HG02678 (cell line): Measurements from ENCODE around the gene TMEM89.

Experiments
- ATAC-seq: cut with Tn5 transposase; IDR thresholded peaks from one replicate; pipeline ENCODE4 v1.9.1; 2021; ENCODE audit warnings: mild to moderate bottlenecking, moderate library complexity; ENCODE audit not compliant: unreplicated experiment

The TMEM89 gene

GRCh38 chr3:48642605-48643004 is 21.0 kb upstream of the TMEM89 start:
- ATAC-seq, result no peak

- ATAC-seq, result no peak
Observed at GRCh38 chr3:48641396-48641795, 19.8 kb upstream of the TMEM89 start.

- no peak for ATAC-seq
Observed at GRCh38 chr3:48639944-48640606, 18.5 kb upstream of the TMEM89 start.

- no peak for ATAC-seq
Observed at GRCh38 chr3:48637305-48637704, 15.7 kb upstream of the TMEM89 start.

GRCh38 chr3:48636149-48636655 is 14.6 kb upstream of the TMEM89 start:
- ATAC-seq, result no peak

GRCh38 chr3:48635222-48636021 is 13.9 kb upstream of the TMEM89 start, which contains the start of gene SLC26A6:
Gene SLC26A6, minus strand, starts transcription at chr3:48635461. Its CDS starts 68 bp downstream, at chr3:48635393.
- peak; percentile 94 for ATAC-seq

GRCh38 chr3:48634661-48635221 is 13.2 kb upstream of the TMEM89 start:
- peak; percentile 17 for ATAC-seq

GRCh38 chr3:48633743-48634142 is 12.2 kb upstream of the TMEM89 start:
- no peak for ATAC-seq

GRCh38 chr3:48633256-48633655 is 11.7 kb upstream of the TMEM89 start:
- no peak for ATAC-seq

- no peak for ATAC-seq
Observed at GRCh38 chr3:48631516-48632448, 10.2 kb upstream of the TMEM89 start.

- no peak for ATAC-seq
Observed at GRCh38 chr3:48630833-48631232, 9.3 kb upstream of the TMEM89 start.

GRCh38 chr3:48630407-48630806 is 8.8 kb upstream of the TMEM89 start:
- no peak for ATAC-seq

GRCh38 chr3:48629894-48630293 is 8.3 kb upstream of the TMEM89 start:
- no peak for ATAC-seq

- no peak for ATAC-seq
Observed at GRCh38 chr3:48628277-48629017, 6.9 kb upstream of the TMEM89 start.

- no peak for ATAC-seq
Observed at GRCh38 chr3:48625600-48625999, 4.0 kb upstream of the TMEM89 start.

- ATAC-seq, result no peak
Observed at GRCh38 chr3:48624767-48625166, 3.2 kb upstream of the TMEM89 start.

GRCh38 chr3:48623851-48624547 is 2.4 kb upstream of the TMEM89 start:
- no peak for ATAC-seq

GRCh38 chr3:48619541-48620524 is 1.7 kb downstream of the TMEM89 start:
- no peak for ATAC-seq
